CD4-positive, alpha-beta memory T cell (primary cell): ENCODE data around the gene C2CD2. TPM values are rescaled to one million over a fixed set of nuclear protein-coding genes. Genes with fewer than 3 reads are reported as not detected.

Experiments
- CTCF ChIA-PET: fragments of 350-600 bp; sonication (Branson Sonifier 250); formaldehyde crosslinking; loops from one replicate; lab custom pipeline; 2021; ENCODE audit warnings: inconsistent platforms; ENCODE audit not compliant: partially characterized antibody; lab: Charles Lee
- POLR2A ChIA-PET: fragments of 350-600 bp; sonication (Branson Sonifier 250); formaldehyde crosslinking; loops from one replicate; lab custom pipeline; 2021; ENCODE audit not compliant: partially characterized antibody; lab: Charles Lee
- DNase-seq, 5 donors: peaks; one replicate each; pipeline versions ENCODE4 v3.0.0 to v3.0.0-alpha.2; 2020 to 2022; ENCODE audit warnings: mixed read lengths in 1 of 5
- H3K27ac ChIP-seq: one replicate; pipeline ENCODE4 v1.7.0; 2013; ENCODE audit warnings: low read depth, low read length
- H3K27me3 ChIP-seq: 2 replicates; pipeline ENCODE4 v1.7.0; 2013; ENCODE audit warnings: mild to moderate bottlenecking, low read length, moderate library complexity; ENCODE audit not compliant: insufficient read depth
- H3K36me3 ChIP-seq: 2 replicates; pipeline ENCODE4 v1.7.0; 2013; ENCODE audit warnings: mild to moderate bottlenecking, low read length, moderate library complexity; ENCODE audit not compliant: insufficient read depth
- H3K4me1 ChIP-seq: 2 replicates; pipeline ENCODE4 v1.7.0; 2013; ENCODE audit warnings: mild to moderate bottlenecking, low read length, moderate library complexity; ENCODE audit not compliant: insufficient read depth
- H3K4me3 ChIP-seq, 2 donors: one replicate each; pipeline ENCODE4 v1.7.0; 2013; ENCODE audit warnings: low read length in 2 of 2, mild to moderate bottlenecking in 1 of 2
- H3K9me3 ChIP-seq, 2 donors: one replicate each; pipeline ENCODE4 v1.7.0; 2013; ENCODE audit warnings: low read length in 2 of 2, control low read depth in 1 of 2; ENCODE audit not compliant: control insufficient read depth in 1 of 2
- H3K27ac Mint-ChIP-seq, 7 donors: one replicate each; pipeline ENCODE4 v1.8.0; 2020 to 2021; ENCODE audit warnings: mixed read lengths in 7 of 7, mild to moderate bottlenecking in 6 of 7, inconsistent platforms in 3 of 7, moderate library complexity in 3 of 7
- H3K27me3 Mint-ChIP-seq, 2 donors: one replicate each; pipeline ENCODE4 v1.8.0; 2020 to 2021; ENCODE audit warnings: mixed read lengths in 2 of 2
- H3K36me3 Mint-ChIP-seq, 2 donors: one replicate each; pipeline ENCODE4 v1.8.0; 2020 to 2021; ENCODE audit warnings: mixed read lengths in 2 of 2, inconsistent platforms in 1 of 2, mild to moderate bottlenecking in 1 of 2
- H3K4me1 Mint-ChIP-seq, 4 donors: one replicate each; pipeline ENCODE4 v1.8.0; 2020 to 2021; ENCODE audit warnings: mixed read lengths in 4 of 4, mild to moderate bottlenecking in 1 of 4
- H3K4me3 Mint-ChIP-seq, 8 donors: one replicate each; pipeline ENCODE4 v1.8.0; 2020 to 2021; ENCODE audit warnings: mixed read lengths in 8 of 8, mild to moderate bottlenecking in 7 of 8, moderate library complexity in 6 of 8, inconsistent platforms in 3 of 8
- H3K9me3 Mint-ChIP-seq, 8 donors: one replicate each; pipeline ENCODE4 v1.8.0; 2020 to 2021; ENCODE audit warnings: mixed read lengths in 8 of 8, mild to moderate bottlenecking in 5 of 8, inconsistent platforms in 3 of 8, moderate library complexity in 1 of 8
- intact Hi-C: fragments of 100-400 bp; cut with micrococcal nuclease; formaldehyde crosslinking; loops from one replicate; pipeline ENCODE4 v1.15.1; 2023
- polyA plus RNA-seq, 2 donors: library from polyadenylated mRNA; unstranded; fragments of 300-500 nt; fragmentation: Illumina TruSeq; gene quantifications; one replicate each; pipeline ENCODE4 v1.2.3, GENCODE V29; 2021
- total RNA-seq, 2 experiments: library from RNA; stranded (reverse); gene quantifications; one replicate each; pipeline ENCODE4 v1.2.3, GENCODE V29; 2021

Gene C2CD2
- total and polyA plus RNA-seq, 4 experiments from 2014 or later: 1.9 to 11.0 (median 7.0) TPM

GRCh38 chr21:41851090-41851790 lies 102.6 kb downstream of the C2CD2 start:
- no peak for DNase-seq
- no peak overlapping the region for H3K27ac ChIP-seq
- intact Hi-C loops: no loop called here
- Mint-ChIP-seq H3K27me3 (no peaks in the 10 kb centered on the region), H3K4me3 (no peak overlapping the region), H3K27ac (peak overlapping the region in 2 of 7 donors; percentile 34 to 64), H3K36me3 (peaks cover 27 to 53% of the 10 kb centered on the region in 2 donors), H3K4me1 (peaks cover 0 to 3% (median 0%) of the 10 kb centered on the region in 4 donors), H3K9me3 (peaks cover 0 to 1% (median 0%) of the 10 kb centered on the region in 8 donors)
- peaks cover 25% of the 10 kb centered on the region for H3K36me3 ChIP-seq
- ChIA-PET POLR2A (no interaction called here), CTCF (no interaction called here)
- H3K4me3 ChIP-seq: no peak overlapping the region
- H3K27me3 ChIP-seq: no peaks in the 10 kb centered on the region
- H3K4me1 ChIP-seq: no peaks in the 10 kb centered on the region
- H3K9me3 ChIP-seq: no peaks in the 10 kb centered on the region

DNA sequence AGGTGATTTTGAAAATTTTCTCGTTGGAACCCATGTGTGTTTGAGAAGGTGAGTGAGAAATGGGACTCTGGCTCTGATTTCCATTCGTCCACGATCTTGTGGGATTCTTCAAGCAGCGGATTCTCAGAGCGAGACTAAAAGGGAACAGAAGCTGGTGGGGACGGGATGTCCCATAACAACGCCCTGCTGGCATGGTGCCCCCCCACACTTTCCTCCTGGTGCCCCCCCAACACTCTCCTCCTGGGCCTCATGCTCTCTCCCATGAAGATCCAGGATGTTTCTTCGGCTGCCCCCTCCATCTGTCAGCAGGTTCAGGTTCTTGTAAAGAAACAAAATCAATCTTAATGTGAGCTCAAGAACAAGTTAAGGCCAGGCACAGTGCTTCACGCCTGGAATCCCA lies 103.7 kb downstream of the C2CD2 start:
- no peak overlapping the region for H3K4me3 ChIP-seq
- peaks cover 0 to 1% (median 0%) of the 10 kb centered on the region in 8 donors for H3K9me3 Mint-ChIP-seq
- H3K4me3 Mint-ChIP-seq: no peak overlapping the region
- no peak for DNase-seq
- H3K36me3 Mint-ChIP-seq: peaks cover 26 to 61% of the 10 kb centered on the region in 2 donors
- CTCF ChIA-PET: no interaction called here
- POLR2A ChIA-PET: no interaction called here
- peaks cover 0 to 3% (median 0%) of the 10 kb centered on the region in 4 donors for H3K4me1 Mint-ChIP-seq
- H3K36me3 ChIP-seq: peaks cover 21% of the 10 kb centered on the region
- no peaks in the 10 kb centered on the region for H3K4me1 ChIP-seq
- H3K27me3 ChIP-seq: no peaks in the 10 kb centered on the region
- H3K27ac ChIP-seq: no peak overlapping the region
- peak overlapping the region in 1 of 7 donors; percentile 31 for H3K27ac Mint-ChIP-seq
- no peaks in the 10 kb centered on the region for H3K9me3 ChIP-seq
- intact Hi-C loops: no loop called here
- no peaks in the 10 kb centered on the region for H3K27me3 Mint-ChIP-seq

DNA sequence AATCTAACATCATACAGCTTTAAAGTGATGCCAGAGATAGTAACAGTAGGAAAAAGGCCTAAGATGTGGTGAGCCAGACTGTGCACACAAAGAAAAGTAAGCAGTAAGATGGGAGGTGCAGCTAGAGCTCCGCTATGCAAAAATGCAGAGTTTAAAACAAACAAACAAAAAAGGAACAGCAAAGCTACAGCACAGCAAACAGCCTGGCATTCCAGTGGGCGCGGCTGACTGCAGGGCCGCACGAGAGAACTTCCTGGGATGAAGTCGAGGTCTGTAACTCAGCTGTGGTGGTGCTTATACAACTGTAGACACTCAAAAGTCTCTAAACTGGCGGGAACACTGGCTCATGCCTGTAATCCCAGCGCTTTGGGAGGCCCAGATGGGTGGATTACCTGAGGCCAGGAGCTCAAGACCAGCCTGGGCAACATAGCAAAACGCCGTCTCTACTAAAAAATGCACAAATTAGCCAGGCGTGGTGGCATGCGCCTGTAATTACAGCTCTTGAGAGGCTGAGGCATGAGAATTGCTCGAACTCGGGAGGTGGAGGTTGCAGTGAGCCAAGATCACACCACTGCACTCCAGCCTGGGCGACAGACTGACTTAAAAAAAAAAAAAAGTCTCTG lies 104.7 kb downstream of the C2CD2 start:
- Histone ChIP-seq H3K9me3 (no peaks in the 10 kb centered on the region), H3K27ac (no peak overlapping the region), H3K36me3 (peaks cover 11% of the 10 kb centered on the region), H3K4me1 (no peaks in the 10 kb centered on the region), H3K4me3 (no peak overlapping the region), H3K27me3 (no peaks in the 10 kb centered on the region)
- peak overlapping the region in 2 of 7 donors; percentile 5 to 18 for H3K27ac Mint-ChIP-seq
- DNase-seq: no peak
- intact Hi-C loops: no loop called here
- H3K27me3 Mint-ChIP-seq: no peaks in the 10 kb centered on the region
- H3K36me3 Mint-ChIP-seq: peaks cover 17 to 53% of the 10 kb centered on the region in 2 donors
- H3K9me3 Mint-ChIP-seq: peaks cover 0 to 1% (median 0%) of the 10 kb centered on the region in 8 donors
- CTCF ChIA-PET: no interaction called here
- peaks cover 0 to under 1% (median 0%) of the 10 kb centered on the region in 4 donors for H3K4me1 Mint-ChIP-seq
- H3K4me3 Mint-ChIP-seq: no peak overlapping the region
- POLR2A ChIA-PET: interaction anchor here (1.0 kb wide), 1 partner anchor 13 kb away, joined by 3 read pairs; no protein-coding TSS in a partner anchor

- H3K27ac Mint-ChIP-seq: peak overlapping the region in 2 of 7 donors; percentile 5 to 18
- ChIA-PET CTCF (no interaction called here), POLR2A (interaction anchor here (1.0 kb wide), 1 partner anchor 12 kb away, joined by 3 read pairs; no protein-coding TSS in a partner anchor)
- H3K4me1 Mint-ChIP-seq: peaks cover 0 to 1% (median 0%) of the 10 kb centered on the region in 4 donors
- peaks cover 12 to 49% of the 10 kb centered on the region in 2 donors for H3K36me3 Mint-ChIP-seq
- Histone ChIP-seq H3K4me3 (no peak overlapping the region), H3K9me3 (no peaks in the 10 kb centered on the region), H3K4me1 (no peaks in the 10 kb centered on the region), H3K36me3 (peaks cover 5% of the 10 kb centered on the region), H3K27ac (no peak overlapping the region), H3K27me3 (no peaks in the 10 kb centered on the region)
- no peaks in the 10 kb centered on the region for H3K27me3 Mint-ChIP-seq
- intact Hi-C loops: no loop called here
- no peak overlapping the region for H3K4me3 Mint-ChIP-seq
- H3K9me3 Mint-ChIP-seq: peaks cover 0 to 1% (median 0%) of the 10 kb centered on the region in 8 donors
- no peak for DNase-seq
These were observed 105.3 kb downstream of the C2CD2 start for GRCh38 chr21:41848533-41848932.

- Mint-ChIP-seq H3K4me1 (peaks cover 0 to 1% (median 0%) of the 10 kb centered on the region in 4 donors), H3K36me3 (peaks cover 10 to 47% of the 10 kb centered on the region in 2 donors), H3K27me3 (no peaks in the 10 kb centered on the region), H3K27ac (no peak overlapping the region), H3K4me3 (no peak overlapping the region), H3K9me3 (peaks cover 0 to 1% (median 0%) of the 10 kb centered on the region in 8 donors)
- H3K36me3 ChIP-seq: no peaks in the 10 kb centered on the region
- ChIA-PET CTCF (interaction anchor here (1.0 kb wide), 1 partner anchor 261 kb away, joined by 3 read pairs; no protein-coding TSS in a partner anchor), POLR2A (no interaction called here)
- intact Hi-C loops: no loop called here
- no peak for DNase-seq
- no peak overlapping the region for H3K27ac ChIP-seq
- no peaks in the 10 kb centered on the region for H3K27me3 ChIP-seq
- H3K4me3 ChIP-seq: no peak overlapping the region
- no peaks in the 10 kb centered on the region for H3K4me1 ChIP-seq
- H3K9me3 ChIP-seq: no peaks in the 10 kb centered on the region
These were observed 106.6 kb downstream of the C2CD2 start for GRCh38 chr21:41847066-41847804.

DNA sequence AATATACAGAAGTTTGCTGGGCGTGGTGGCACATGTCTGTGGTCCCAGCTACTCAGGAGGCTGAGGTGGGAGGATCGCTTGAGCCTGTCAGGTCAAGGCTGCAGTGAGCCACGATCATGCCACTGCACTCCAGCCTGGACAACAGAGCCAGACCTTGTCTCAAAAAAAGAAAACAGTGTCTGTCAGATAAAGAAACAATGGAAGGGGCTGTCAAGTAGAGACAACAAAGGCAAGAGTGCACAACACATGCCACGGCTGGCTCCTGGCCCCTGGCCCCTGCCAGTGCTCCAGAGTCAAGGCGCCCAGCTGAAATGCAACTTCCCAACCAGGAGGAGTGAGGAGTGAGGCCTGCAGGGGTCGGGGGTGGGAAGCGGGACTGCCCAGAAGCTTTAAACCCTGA lies 107.3 kb downstream of the C2CD2 start:
- POLR2A ChIA-PET: no interaction called here
- H3K27ac Mint-ChIP-seq: no peak overlapping the region

GRCh38 chr21:41846033-41846317 lies 107.8 kb downstream of the C2CD2 start:
- ChIA-PET CTCF (interaction anchor here (1.0 kb wide), 1 partner anchor 262 kb away, joined by 3 read pairs; no protein-coding TSS in a partner anchor), POLR2A (no interaction called here)
- peak overlapping the region in 1 of 7 donors; percentile 17 for H3K27ac Mint-ChIP-seq
- Histone ChIP-seq H3K36me3 (no peaks in the 10 kb centered on the region), H3K4me1 (no peaks in the 10 kb centered on the region), H3K27ac (no peak overlapping the region), H3K27me3 (no peaks in the 10 kb centered on the region), H3K9me3 (no peaks in the 10 kb centered on the region), H3K4me3 (no peak overlapping the region)
- no peaks in the 10 kb centered on the region for H3K27me3 Mint-ChIP-seq
- peaks cover 22 to 43% of the 10 kb centered on the region in 2 donors for H3K36me3 Mint-ChIP-seq
- peak overlapping the region in 1 of 8 donors; percentile 26 for H3K4me3 Mint-ChIP-seq
- intact Hi-C loops: no loop called here
- no peak for DNase-seq
- peaks cover 0 to 6% (median 3%) of the 10 kb centered on the region in 8 donors for H3K9me3 Mint-ChIP-seq
- peaks cover 0 to 1% (median 0%) of the 10 kb centered on the region in 4 donors for H3K4me1 Mint-ChIP-seq

More for the DNA sequence above, 107.3 kb downstream of the C2CD2 start:
- Mint-ChIP-seq H3K4me3 (no peak overlapping the region), H3K9me3 (peaks cover 0 to 4% (median 0%) of the 10 kb centered on the region in 8 donors), H3K36me3 (peaks cover 17 to 44% of the 10 kb centered on the region in 2 donors), H3K4me1 (peaks cover 0 to 1% (median 0%) of the 10 kb centered on the region in 4 donors), H3K27me3 (no peaks in the 10 kb centered on the region)
- Histone ChIP-seq H3K9me3 (no peaks in the 10 kb centered on the region), H3K4me3 (no peak overlapping the region), H3K27ac (no peak overlapping the region), H3K27me3 (no peaks in the 10 kb centered on the region), H3K36me3 (no peaks in the 10 kb centered on the region), H3K4me1 (no peaks in the 10 kb centered on the region)
- DNase-seq: no peak
- CTCF ChIA-PET: interaction anchor here (1.0 kb wide), 2 partner anchors 261 to 262 kb away, joined by 3 read pairs; no protein-coding TSS in a partner anchor
- intact Hi-C loops: no loop called here
